Esophagus muscularis mucosa (tissue), 4 donors: ENCODE measurements around the gene LSM14B.

Source experiments
- EP300 ChIP-seq: sonication (generic); formaldehyde crosslinking; IDR thresholded peaks from one replicate; pipeline ENCODE4 v1.6.1; 2017; ENCODE audit warnings: antibody characterized with exemption
- POLR2A ChIP-seq: fragments of 450-650 bp; IDR thresholded peaks from one replicate; pipeline ENCODE4 v1.6.1; 2017; ENCODE audit warnings: antibody characterized with exemption, moderate library complexity, mild to moderate bottlenecking, low read depth
- TF ChIP-seq, protein P1 (sequence below), 3 experiments: fragments of 200-600 bp in 2 of 3; fragments of 450-650 bp in 1 of 3; sonication (generic) in 2 of 3; IDR thresholded peaks; one replicate each; pipeline ENCODE4 v1.5.1; 2017 to 2019; ENCODE audit warnings: antibody characterized with exemption in 3 of 3, mild to moderate bottlenecking in 2 of 3, moderate library complexity in 1 of 3

DNA sequence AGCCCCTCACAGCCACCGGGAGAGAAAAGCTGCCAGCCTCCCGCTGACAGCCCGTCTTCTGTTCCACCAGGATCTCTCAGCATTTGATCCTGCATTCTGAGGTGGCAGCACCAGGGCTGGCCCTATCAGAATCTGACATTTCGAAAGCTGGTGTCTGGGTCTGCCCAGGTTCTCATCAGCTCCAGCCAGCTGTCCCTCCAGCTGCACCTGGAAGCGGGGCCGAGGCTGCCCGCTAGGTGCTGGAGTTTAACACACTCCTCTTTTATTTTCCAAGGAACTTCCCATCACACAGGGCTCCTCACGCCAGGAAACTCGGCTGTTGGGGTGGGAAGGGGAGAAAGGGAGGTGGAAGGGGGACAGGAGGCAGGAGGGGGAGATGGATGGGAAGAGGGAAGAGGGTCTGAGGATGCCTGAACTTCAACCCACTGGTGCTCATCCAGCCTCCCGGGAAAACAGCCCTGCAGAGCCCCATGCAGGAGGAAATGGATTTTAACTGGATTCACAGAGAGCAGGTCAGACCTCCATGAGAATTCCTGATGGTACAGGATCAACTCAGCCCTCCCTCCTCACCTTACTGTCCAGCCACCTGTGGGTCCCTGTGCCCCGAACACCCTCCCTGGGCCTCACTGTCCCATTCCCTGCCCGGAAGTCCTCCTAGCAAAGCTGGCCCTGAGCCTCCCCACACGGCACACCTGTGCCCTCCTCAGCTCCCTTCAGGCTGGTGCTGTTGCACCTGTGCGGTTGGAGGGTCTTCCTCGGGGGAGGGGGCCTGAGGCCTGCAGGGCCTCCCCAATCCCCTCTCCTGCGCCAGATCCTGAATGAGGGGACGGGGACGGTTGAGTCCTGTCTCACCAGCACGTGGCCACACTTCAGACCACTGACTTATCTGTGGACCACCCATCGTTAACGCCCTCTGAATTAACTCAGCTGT is 3.9 kb upstream of the LSM14B start:
- TF ChIP-seq, protein P1, sequence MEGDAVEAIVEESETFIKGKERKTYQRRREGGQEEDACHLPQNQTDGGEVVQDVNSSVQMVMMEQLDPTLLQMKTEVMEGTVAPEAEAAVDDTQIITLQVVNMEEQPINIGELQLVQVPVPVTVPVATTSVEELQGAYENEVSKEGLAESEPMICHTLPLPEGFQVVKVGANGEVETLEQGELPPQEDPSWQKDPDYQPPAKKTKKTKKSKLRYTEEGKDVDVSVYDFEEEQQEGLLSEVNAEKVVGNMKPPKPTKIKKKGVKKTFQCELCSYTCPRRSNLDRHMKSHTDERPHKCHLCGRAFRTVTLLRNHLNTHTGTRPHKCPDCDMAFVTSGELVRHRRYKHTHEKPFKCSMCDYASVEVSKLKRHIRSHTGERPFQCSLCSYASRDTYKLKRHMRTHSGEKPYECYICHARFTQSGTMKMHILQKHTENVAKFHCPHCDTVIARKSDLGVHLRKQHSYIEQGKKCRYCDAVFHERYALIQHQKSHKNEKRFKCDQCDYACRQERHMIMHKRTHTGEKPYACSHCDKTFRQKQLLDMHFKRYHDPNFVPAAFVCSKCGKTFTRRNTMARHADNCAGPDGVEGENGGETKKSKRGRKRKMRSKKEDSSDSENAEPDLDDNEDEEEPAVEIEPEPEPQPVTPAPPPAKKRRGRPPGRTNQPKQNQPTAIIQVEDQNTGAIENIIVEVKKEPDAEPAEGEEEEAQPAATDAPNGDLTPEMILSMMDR (IDR thresholded peaks at IDR 0.05): no peak
- TF ChIP-seq POLR2A (no peak), EP300 (no peak)
